ENCODE results near the gene UBE2R2.
"Not testable (repeated sequence)": the region's sequence is repeated elsewhere in the genome, so short reads cannot be mapped to it uniquely, and the experiment has no call there.

DNA sequence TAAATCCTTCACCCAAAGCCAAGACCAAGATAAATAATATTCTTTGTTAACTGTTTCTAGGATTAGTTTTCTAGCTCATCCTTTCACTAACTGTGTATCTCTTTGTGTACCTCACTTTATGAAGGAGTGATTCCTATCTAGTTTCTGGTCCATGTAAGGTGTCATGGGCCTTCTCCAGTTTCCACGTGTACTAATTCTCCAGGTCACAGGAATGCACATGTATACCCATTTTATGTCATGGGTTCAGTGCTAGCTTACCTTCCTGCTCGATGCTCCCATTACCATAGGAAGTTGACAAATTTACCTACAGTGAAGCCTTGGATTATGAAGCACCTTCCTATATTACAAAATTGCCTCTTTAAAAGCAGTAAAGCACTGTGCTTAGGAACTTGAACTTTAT is 27.5 kb upstream of the UBE2R2 start:
- TF ChIP-seq, protein P1, sequence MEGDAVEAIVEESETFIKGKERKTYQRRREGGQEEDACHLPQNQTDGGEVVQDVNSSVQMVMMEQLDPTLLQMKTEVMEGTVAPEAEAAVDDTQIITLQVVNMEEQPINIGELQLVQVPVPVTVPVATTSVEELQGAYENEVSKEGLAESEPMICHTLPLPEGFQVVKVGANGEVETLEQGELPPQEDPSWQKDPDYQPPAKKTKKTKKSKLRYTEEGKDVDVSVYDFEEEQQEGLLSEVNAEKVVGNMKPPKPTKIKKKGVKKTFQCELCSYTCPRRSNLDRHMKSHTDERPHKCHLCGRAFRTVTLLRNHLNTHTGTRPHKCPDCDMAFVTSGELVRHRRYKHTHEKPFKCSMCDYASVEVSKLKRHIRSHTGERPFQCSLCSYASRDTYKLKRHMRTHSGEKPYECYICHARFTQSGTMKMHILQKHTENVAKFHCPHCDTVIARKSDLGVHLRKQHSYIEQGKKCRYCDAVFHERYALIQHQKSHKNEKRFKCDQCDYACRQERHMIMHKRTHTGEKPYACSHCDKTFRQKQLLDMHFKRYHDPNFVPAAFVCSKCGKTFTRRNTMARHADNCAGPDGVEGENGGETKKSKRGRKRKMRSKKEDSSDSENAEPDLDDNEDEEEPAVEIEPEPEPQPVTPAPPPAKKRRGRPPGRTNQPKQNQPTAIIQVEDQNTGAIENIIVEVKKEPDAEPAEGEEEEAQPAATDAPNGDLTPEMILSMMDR (IDR thresholded peaks at IDR 0.05), result not testable (repeated sequence)
- not testable (repeated sequence) for TF ChIP-seq POLR2A (IDR thresholded peaks at IDR 0.05)
